ENCODE data around the gene SLC19A1. TPM values are rescaled to one million over a fixed set of nuclear protein-coding genes. Genes with fewer than 3 reads are reported as not detected.

Gene SLC19A1
- polyA plus RNA-seq, 3 donors = 25.0 to 53.0 (median 39.9) TPM

- Histone ChIP-seq H3K36me3 (replicated peaks in 1 of 2; ENCODE audit: control insufficient read depth in 1 of 2, insufficient read depth in 2 of 2, low read length in 2 of 2) (peaks cover 56 to 75% of the 10 kb centered on the region in 2 donors), H3K27ac (ENCODE audit: low read depth in 1 of 2, low read length in 2 of 2) (peak overlapping the region; percentile 37 to 86), H3K9ac (ENCODE audit: insufficient read depth, low read length, poor library complexity, severe bottlenecking) (no peak overlapping the region), H3K4me2 (replicated peaks; ENCODE audit: extremely low read depth, low read length, poor library complexity, severe bottlenecking) (peak overlapping the region; percentile 69), H3K79me2 (ENCODE audit: insufficient read depth, low read length) (peaks cover 24% of the 10 kb centered on the region), H3K27me3 (ENCODE audit: control insufficient read depth in 2 of 2, insufficient read depth in 2 of 2, low read length in 2 of 2) (no peaks in the 10 kb centered on the region), H3K4me3 (replicated peaks in 1 of 3; ENCODE audit: low read depth in 2 of 3, low read length in 3 of 3) (peak overlapping the region in 1 of 3 experiments; percentile 62), H3K9me3 (replicated peaks in 1 of 2; ENCODE audit: control insufficient read depth in 1 of 2, insufficient read depth in 1 of 2, low read length in 2 of 2) (peaks cover 7 to 16% of the 10 kb centered on the region in 2 donors), H4K20me1 (ENCODE audit: insufficient read depth, low read length) (no peaks in the 10 kb centered on the region), H2AFZ (ENCODE audit: insufficient read depth, low read depth, low read length, poor library complexity, severe bottlenecking) (no peak overlapping the region), H3K4me1 (ENCODE audit: control insufficient read depth in 1 of 2, insufficient read depth in 2 of 2, low read length in 2 of 2) (peaks cover 24 to 38% of the 10 kb centered on the region in 2 donors)
- H3K36me3 Mint-ChIP-seq = peaks cover 62 to 89% of the 10 kb centered on the region in 2 donors
- no peak for TF ChIP-seq CTCF (IDR thresholded peaks at IDR 0.05)
- peak overlapping the region; percentile 32 to 79 for H3K4me3 Mint-ChIP-seq
- H3K27ac Mint-ChIP-seq = peak overlapping the region; percentile 90 to 97 (median 94)
- H3K27me3 Mint-ChIP-seq (ENCODE audit: low read depth in 3 of 3) = no peaks in the 10 kb centered on the region
- H3K4me1 Mint-ChIP-seq = peaks cover 24% of the 10 kb centered on the region
- DNase-seq = peak; percentile 57 to 74 (median 65)
- WGBS (ENCODE audit: insufficient coverage) = 53% methylated on average over 7 of the region's 15 CpGs
- intact Hi-C loops (cut with micrococcal nuclease) = no loop called here
- H3K9me3 Mint-ChIP-seq = peaks cover 20 to 46% (median 25%) of the 10 kb centered on the region in 7 donors
These were observed 24.8 kb downstream of the SLC19A1 start for GRCh38 chr21:45517249-45518065.

GRCh38 chr21:45516671-45517151, 25.5 kb downstream of the SLC19A1 start:
- Histone ChIP-seq H3K9me3 (replicated peaks in 1 of 2; ENCODE audit: control insufficient read depth in 1 of 2, insufficient read depth in 1 of 2, low read length in 2 of 2) (peaks cover 7 to 16% of the 10 kb centered on the region in 2 donors), H3K9ac (ENCODE audit: insufficient read depth, low read length, poor library complexity, severe bottlenecking) (no peak overlapping the region), H3K36me3 (replicated peaks in 1 of 2; ENCODE audit: control insufficient read depth in 1 of 2, insufficient read depth in 2 of 2, low read length in 2 of 2) (peaks cover 53 to 75% of the 10 kb centered on the region in 2 donors), H3K27me3 (ENCODE audit: control insufficient read depth in 2 of 2, insufficient read depth in 2 of 2, low read length in 2 of 2) (no peaks in the 10 kb centered on the region), H3K4me1 (ENCODE audit: control insufficient read depth in 1 of 2, insufficient read depth in 2 of 2, low read length in 2 of 2) (peaks cover 24 to 38% of the 10 kb centered on the region in 2 donors), H3K4me3 (replicated peaks in 1 of 3; ENCODE audit: low read depth in 2 of 3, low read length in 3 of 3) (no peak overlapping the region), H3K4me2 (replicated peaks; ENCODE audit: extremely low read depth, low read length, poor library complexity, severe bottlenecking) (no peak overlapping the region), H2AFZ (ENCODE audit: insufficient read depth, low read depth, low read length, poor library complexity, severe bottlenecking) (no peak overlapping the region), H3K27ac (ENCODE audit: low read depth in 1 of 2, low read length in 2 of 2) (peak overlapping the region in 1 of 2 donors; percentile 86), H4K20me1 (ENCODE audit: insufficient read depth, low read length) (no peaks in the 10 kb centered on the region), H3K79me2 (ENCODE audit: insufficient read depth, low read length) (peaks cover 24% of the 10 kb centered on the region)
- TF ChIP-seq CTCF (IDR thresholded peaks at IDR 0.05) = no peak
- no peak for DNase-seq
- Mint-ChIP-seq H3K36me3 (peaks cover 56 to 83% of the 10 kb centered on the region in 2 donors), H3K27ac (peak overlapping the region in 4 of 7 donors; percentile 25 to 95 (median 72)), H3K4me1 (peaks cover 24% of the 10 kb centered on the region), H3K27me3 (ENCODE audit: low read depth in 3 of 3) (no peaks in the 10 kb centered on the region), H3K4me3 (no peak overlapping the region), H3K9me3 (peaks cover 18 to 40% (median 23%) of the 10 kb centered on the region in 7 donors)
- WGBS (ENCODE audit: insufficient coverage) = 92% methylated on average over 12 of the region's 14 CpGs
- intact Hi-C loops (cut with micrococcal nuclease) = no loop called here
